ENCODE results near the gene SMCO1. TPM values are rescaled to one million over a fixed set of nuclear protein-coding genes. Genes with fewer than 3 reads are reported as not detected.

The SMCO1 gene
- total RNA-seq, 2 donors from 2014 or later = not detected

DNA sequence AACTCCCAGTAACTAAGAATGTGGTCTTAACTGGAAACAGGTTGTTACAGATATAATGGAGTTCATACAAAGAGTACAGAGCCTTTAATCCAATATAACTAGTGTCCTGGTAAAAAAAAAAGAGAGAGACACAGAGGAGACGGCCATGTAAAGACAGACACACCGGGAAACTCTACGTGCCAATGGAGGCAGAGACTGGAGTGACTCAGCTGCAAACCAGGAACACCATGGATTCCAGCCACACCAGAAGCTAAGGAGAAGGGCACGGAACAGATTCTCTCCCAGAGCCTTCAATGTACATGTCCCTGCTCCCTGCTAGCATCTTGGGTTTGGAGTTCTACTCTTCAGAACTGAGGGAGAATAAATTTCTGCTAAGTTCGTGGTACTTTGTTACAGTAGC is 16.1 kb downstream of the SMCO1 start:
- Histone ChIP-seq H3K9me3 (no peaks in the 10 kb centered on the region), H3K36me3 (no peaks in the 10 kb centered on the region), H3K4me3 (no peak overlapping the region), H3K4me1 (peaks cover 7% of the 10 kb centered on the region), H3K27ac (no peak overlapping the region), H3K27me3 (no peaks in the 10 kb centered on the region), H3K9ac (ENCODE audit: low read depth in 2 of 2, low read length in 2 of 2) (no peak overlapping the region)
- DNase-seq = no peak
- intact Hi-C loops (cut with DNase I) = no loop called here
- TF ChIP-seq, protein P1, sequence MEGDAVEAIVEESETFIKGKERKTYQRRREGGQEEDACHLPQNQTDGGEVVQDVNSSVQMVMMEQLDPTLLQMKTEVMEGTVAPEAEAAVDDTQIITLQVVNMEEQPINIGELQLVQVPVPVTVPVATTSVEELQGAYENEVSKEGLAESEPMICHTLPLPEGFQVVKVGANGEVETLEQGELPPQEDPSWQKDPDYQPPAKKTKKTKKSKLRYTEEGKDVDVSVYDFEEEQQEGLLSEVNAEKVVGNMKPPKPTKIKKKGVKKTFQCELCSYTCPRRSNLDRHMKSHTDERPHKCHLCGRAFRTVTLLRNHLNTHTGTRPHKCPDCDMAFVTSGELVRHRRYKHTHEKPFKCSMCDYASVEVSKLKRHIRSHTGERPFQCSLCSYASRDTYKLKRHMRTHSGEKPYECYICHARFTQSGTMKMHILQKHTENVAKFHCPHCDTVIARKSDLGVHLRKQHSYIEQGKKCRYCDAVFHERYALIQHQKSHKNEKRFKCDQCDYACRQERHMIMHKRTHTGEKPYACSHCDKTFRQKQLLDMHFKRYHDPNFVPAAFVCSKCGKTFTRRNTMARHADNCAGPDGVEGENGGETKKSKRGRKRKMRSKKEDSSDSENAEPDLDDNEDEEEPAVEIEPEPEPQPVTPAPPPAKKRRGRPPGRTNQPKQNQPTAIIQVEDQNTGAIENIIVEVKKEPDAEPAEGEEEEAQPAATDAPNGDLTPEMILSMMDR (IDR thresholded peaks at IDR 0.05) = no peak

DNA sequence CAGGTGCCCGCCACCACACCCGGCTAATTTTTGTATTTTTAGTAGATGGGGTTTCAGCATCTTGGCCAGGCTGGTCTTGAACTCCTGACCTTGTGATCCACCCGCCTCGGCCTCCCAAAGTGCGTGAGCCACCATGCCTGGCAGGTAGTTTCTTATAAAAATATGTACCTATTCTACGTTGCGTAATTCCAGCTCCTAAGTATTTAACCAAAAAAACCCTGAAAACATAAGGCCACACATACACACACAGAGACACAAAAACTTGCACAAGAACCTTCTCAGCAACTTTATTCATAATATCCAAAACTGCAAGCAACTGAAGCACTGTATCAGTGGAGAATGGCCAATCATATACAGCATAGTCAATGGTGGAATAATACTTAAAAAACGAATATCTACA is 16.8 kb downstream of the SMCO1 start:
- TF ChIP-seq, protein P1 (IDR thresholded peaks at IDR 0.05) = no peak
- H3K36me3 ChIP-seq = no peaks in the 10 kb centered on the region
- no peak for DNase-seq
- H3K4me1 ChIP-seq = peaks cover 7% of the 10 kb centered on the region
- no peak overlapping the region for H3K4me3 ChIP-seq
- no peaks in the 10 kb centered on the region for H3K27me3 ChIP-seq
- H3K9me3 ChIP-seq = no peaks in the 10 kb centered on the region
- H3K27ac ChIP-seq = no peak overlapping the region
- intact Hi-C loops (cut with DNase I) = no loop called here
- H3K9ac ChIP-seq (ENCODE audit: low read depth in 2 of 2, low read length in 2 of 2) = no peak overlapping the region

DNA sequence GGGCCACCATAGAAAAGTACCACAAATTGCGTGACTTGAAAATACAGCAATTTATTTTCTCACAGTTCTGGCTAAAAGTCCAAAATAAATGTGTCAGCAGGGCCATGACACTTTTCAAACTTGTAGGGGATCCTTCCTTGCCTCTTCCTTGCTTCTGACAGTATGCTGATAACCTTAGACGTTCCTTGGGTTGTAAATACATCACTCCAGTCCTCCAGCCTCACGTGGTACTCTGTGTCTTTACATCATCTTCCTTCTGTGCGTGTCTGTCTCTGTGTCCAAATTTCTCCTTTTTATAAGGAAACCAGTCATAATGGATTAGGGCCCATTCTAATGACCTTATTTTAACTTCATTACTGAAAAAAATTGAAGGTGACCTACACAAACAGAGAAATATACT is 19.0 kb downstream of the SMCO1 start:
- H3K9me3 ChIP-seq = no peaks in the 10 kb centered on the region
- intact Hi-C loops (cut with DNase I) = no loop called here
- H3K9ac ChIP-seq (ENCODE audit: low read depth in 2 of 2, low read length in 2 of 2) = no peak overlapping the region
- TF ChIP-seq, protein P1 (IDR thresholded peaks at IDR 0.05) = no peak
- H3K4me3 ChIP-seq = no peak overlapping the region
- H3K27ac ChIP-seq = no peak overlapping the region
- no peak for DNase-seq
- H3K27me3 ChIP-seq = no peaks in the 10 kb centered on the region
- peaks cover 7% of the 10 kb centered on the region for H3K4me1 ChIP-seq
- no peaks in the 10 kb centered on the region for H3K36me3 ChIP-seq

DNA sequence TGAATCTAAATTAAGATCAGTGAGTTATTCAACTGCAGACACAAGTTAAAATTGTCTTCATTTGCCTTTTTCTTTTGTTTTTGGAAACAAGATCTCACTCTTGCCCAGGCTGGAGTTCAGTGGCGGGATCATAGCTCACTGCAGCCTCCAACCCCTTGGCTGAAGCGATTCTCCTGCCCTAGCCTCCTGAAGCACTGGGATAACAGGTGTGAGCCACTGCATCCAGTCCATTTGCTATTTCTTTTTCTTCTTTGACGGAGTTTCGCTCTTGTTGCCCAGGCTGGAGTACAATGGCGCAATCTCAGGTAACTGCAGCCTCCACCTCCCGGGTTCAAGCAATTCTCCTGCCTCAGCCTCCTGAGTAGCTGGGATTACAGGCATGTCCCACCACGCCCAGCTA is 21.9 kb downstream of the SMCO1 start:
- intact Hi-C loops (cut with DNase I) = no loop called here
- TF ChIP-seq, protein P1 (IDR thresholded peaks at IDR 0.05) = no peak
- H3K27ac ChIP-seq = no peak overlapping the region

DNA sequence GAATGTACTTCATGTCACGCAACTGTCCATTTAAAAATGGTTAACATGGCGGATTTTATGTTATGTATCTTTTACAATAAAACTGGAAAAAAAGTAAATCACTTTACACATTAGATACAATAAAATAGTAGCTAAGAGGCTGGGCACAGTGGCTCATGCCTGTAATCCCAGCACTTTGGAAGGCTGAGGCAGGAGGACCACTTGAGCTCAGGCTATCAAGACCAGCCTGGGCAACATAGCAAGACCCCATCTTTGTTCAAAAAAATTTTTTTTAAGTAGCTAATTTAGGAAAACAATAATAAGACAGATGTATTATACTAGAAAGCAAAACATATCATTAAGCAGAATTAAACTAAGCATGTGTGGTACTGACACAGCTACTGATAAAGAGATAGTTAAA is 23.1 kb downstream of the SMCO1 start:
- Histone ChIP-seq H3K36me3 (no peaks in the 10 kb centered on the region), H3K27me3 (no peaks in the 10 kb centered on the region), H3K27ac (no peak overlapping the region), H3K4me1 (no peaks in the 10 kb centered on the region), H3K9ac (ENCODE audit: low read depth in 2 of 2, low read length in 2 of 2) (no peak overlapping the region), H3K4me3 (no peak overlapping the region), H3K9me3 (no peaks in the 10 kb centered on the region)
- no peak for DNase-seq
- TF ChIP-seq, protein P1 (IDR thresholded peaks at IDR 0.05) = no peak
- intact Hi-C loops (cut with DNase I) = no loop called here

More for the DNA sequence above, 21.9 kb downstream of the SMCO1 start:
- Histone ChIP-seq H3K9ac (ENCODE audit: low read depth in 2 of 2, low read length in 2 of 2) (no peak overlapping the region), H3K4me3 (no peak overlapping the region), H3K36me3 (no peaks in the 10 kb centered on the region), H3K27me3 (no peaks in the 10 kb centered on the region), H3K4me1 (no peaks in the 10 kb centered on the region), H3K9me3 (no peaks in the 10 kb centered on the region)
- DNase-seq = no peak

DNA sequence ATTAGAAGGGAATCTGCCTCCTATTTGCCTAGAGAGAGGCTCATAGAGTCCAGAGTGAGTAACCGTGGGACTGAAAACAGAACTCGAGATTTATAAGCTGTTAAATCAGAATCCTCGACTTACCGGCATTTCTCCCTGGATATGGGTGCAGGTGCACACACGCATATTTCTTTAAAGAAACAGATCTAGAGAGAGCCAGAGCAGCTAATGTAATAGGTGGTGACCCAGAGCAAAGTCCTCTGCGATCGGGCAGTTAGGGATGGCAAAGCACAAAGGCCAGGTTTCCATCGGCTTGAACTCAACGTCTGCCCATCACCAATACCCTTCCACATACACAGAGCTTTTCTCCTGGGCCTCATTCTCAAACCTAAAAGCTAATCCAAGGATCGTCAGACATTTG is 25.4 kb downstream of the SMCO1 start:
- Histone ChIP-seq H3K27ac (no peak overlapping the region), H3K9ac (ENCODE audit: low read depth in 2 of 2, low read length in 2 of 2) (no peak overlapping the region), H3K4me3 (no peak overlapping the region), H3K36me3 (no peaks in the 10 kb centered on the region), H3K27me3 (no peaks in the 10 kb centered on the region), H3K4me1 (no peaks in the 10 kb centered on the region), H3K9me3 (no peaks in the 10 kb centered on the region)
- DNase-seq = no peak
- intact Hi-C loops (cut with DNase I) = no loop called here
- TF ChIP-seq, protein P1 (IDR thresholded peaks at IDR 0.05) = no peak
